ENCODE results near the gene MCC.

The MCC gene

GRCh38 chr5:113002423-113002822 lies 485.8 kb downstream of the MCC start:
- Histone ChIP-seq H3K4me1 (ENCODE audit: control insufficient read depth, insufficient read depth, low read length) (0 out of 2 replicates have a peak, but pooled peaks cover 7% of the 10 kb centered on the region), H3K4me3 (ENCODE audit: low read depth, low read length) (no peak overlapping the region), H3K9me3 (ENCODE audit: control insufficient read depth, insufficient read depth, low read depth, low read length) (no peaks in the 10 kb centered on the region), H3K9ac (ENCODE audit: low read length) (no peak overlapping the region), H3K27ac (ENCODE audit: low read depth, low read length) (no peak overlapping the region), H3K27me3 (ENCODE audit: control insufficient read depth, insufficient read depth, low read length) (no peaks in the 10 kb centered on the region), H3K36me3 (ENCODE audit: control insufficient read depth, insufficient read depth, low read length) (peaks cover 71% of the 10 kb centered on the region)

- H3K4me3 ChIP-seq (ENCODE audit: low read depth, low read length) = no peak overlapping the region
- H3K27ac ChIP-seq (ENCODE audit: low read depth, low read length) = no peak overlapping the region
- peaks cover 11% of the 10 kb centered on the region; the same call in 1 of the 2 replicates for H3K4me1 ChIP-seq (ENCODE audit: control insufficient read depth, insufficient read depth, low read length)
- H3K36me3 ChIP-seq (ENCODE audit: control insufficient read depth, insufficient read depth, low read length) = peaks cover 66% of the 10 kb centered on the region
- H3K9me3 ChIP-seq (ENCODE audit: control insufficient read depth, insufficient read depth, low read depth, low read length) = no peaks in the 10 kb centered on the region
- no peak overlapping the region for H3K9ac ChIP-seq (ENCODE audit: low read length)
- no peaks in the 10 kb centered on the region for H3K27me3 ChIP-seq (ENCODE audit: control insufficient read depth, insufficient read depth, low read length)
Measured at GRCh38 chr5:113000466-113000865, 487.8 kb downstream of the MCC start.

GRCh38 chr5:112998296-112998695 lies 490.0 kb downstream of the MCC start:
- Histone ChIP-seq H3K36me3 (ENCODE audit: control insufficient read depth, insufficient read depth, low read length) (peaks cover 57% of the 10 kb centered on the region), H3K4me3 (ENCODE audit: low read depth, low read length) (no peak overlapping the region), H3K27ac (ENCODE audit: low read depth, low read length) (no peak overlapping the region), H3K4me1 (ENCODE audit: control insufficient read depth, insufficient read depth, low read length) (peaks cover 11% of the 10 kb centered on the region; the same call in 1 of the 2 replicates), H3K9ac (ENCODE audit: low read length) (no peak overlapping the region), H3K27me3 (ENCODE audit: control insufficient read depth, insufficient read depth, low read length) (no peaks in the 10 kb centered on the region), H3K9me3 (ENCODE audit: control insufficient read depth, insufficient read depth, low read depth, low read length) (no peaks in the 10 kb centered on the region)

GRCh38 chr5:112996830-112997374 lies 491.4 kb downstream of the MCC start:
- no peak overlapping the region for H3K9ac ChIP-seq (ENCODE audit: low read length)
- no peaks in the 10 kb centered on the region for H3K27me3 ChIP-seq (ENCODE audit: control insufficient read depth, insufficient read depth, low read length)
- no peak overlapping the region for H3K4me3 ChIP-seq (ENCODE audit: low read depth, low read length)
- no peak overlapping the region for H3K27ac ChIP-seq (ENCODE audit: low read depth, low read length)
- peaks cover 11% of the 10 kb centered on the region; the same call in 1 of the 2 replicates for H3K4me1 ChIP-seq (ENCODE audit: control insufficient read depth, insufficient read depth, low read length)
- peaks cover 56% of the 10 kb centered on the region for H3K36me3 ChIP-seq (ENCODE audit: control insufficient read depth, insufficient read depth, low read length)
- no peaks in the 10 kb centered on the region for H3K9me3 ChIP-seq (ENCODE audit: control insufficient read depth, insufficient read depth, low read depth, low read length)

- peaks cover 47% of the 10 kb centered on the region for H3K36me3 ChIP-seq (ENCODE audit: control insufficient read depth, insufficient read depth, low read length)
Measured at GRCh38 chr5:112995764-112996618, 492.3 kb downstream of the MCC start.

GRCh38 chr5:112986224-112986623 lies 502.0 kb downstream of the MCC start:
- Histone ChIP-seq H3K9me3 (ENCODE audit: control insufficient read depth, insufficient read depth, low read depth, low read length) (no peaks in the 10 kb centered on the region), H3K27me3 (ENCODE audit: control insufficient read depth, insufficient read depth, low read length) (no peaks in the 10 kb centered on the region), H3K36me3 (ENCODE audit: control insufficient read depth, insufficient read depth, low read length) (peaks cover 24% of the 10 kb centered on the region)

More at GRCh38 chr5:112995764-112996618, 492.3 kb downstream of the MCC start:
- H3K4me3 ChIP-seq (ENCODE audit: low read depth, low read length) = no peak overlapping the region
- no peak overlapping the region for H3K27ac ChIP-seq (ENCODE audit: low read depth, low read length)
- no peaks in the 10 kb centered on the region for H3K27me3 ChIP-seq (ENCODE audit: control insufficient read depth, insufficient read depth, low read length)
- peaks cover 11% of the 10 kb centered on the region; the same call in 1 of the 2 replicates for H3K4me1 ChIP-seq (ENCODE audit: control insufficient read depth, insufficient read depth, low read length)
- no peaks in the 10 kb centered on the region for H3K9me3 ChIP-seq (ENCODE audit: control insufficient read depth, insufficient read depth, low read depth, low read length)
- H3K9ac ChIP-seq (ENCODE audit: low read length) = no peak overlapping the region

GRCh38 chr5:112983363-112983762 lies 504.9 kb downstream of the MCC start:
- H3K4me3 ChIP-seq (ENCODE audit: low read depth, low read length) = no peak overlapping the region
- no peak overlapping the region for H3K27ac ChIP-seq (ENCODE audit: low read depth, low read length)
- H3K9me3 ChIP-seq (ENCODE audit: control insufficient read depth, insufficient read depth, low read depth, low read length) = no peaks in the 10 kb centered on the region
- no peak overlapping the region for H3K9ac ChIP-seq (ENCODE audit: low read length)
- peaks cover 15% of the 10 kb centered on the region for H3K36me3 ChIP-seq (ENCODE audit: control insufficient read depth, insufficient read depth, low read length)
- no peaks in the 10 kb centered on the region for H3K27me3 ChIP-seq (ENCODE audit: control insufficient read depth, insufficient read depth, low read length)
- peaks cover 41% of the 10 kb centered on the region for H3K4me1 ChIP-seq (ENCODE audit: control insufficient read depth, insufficient read depth, low read length)

More at GRCh38 chr5:112986224-112986623, 502.0 kb downstream of the MCC start:
- H3K4me1 ChIP-seq (ENCODE audit: control insufficient read depth, insufficient read depth, low read length) = peaks cover 28% of the 10 kb centered on the region
- no peak overlapping the region for H3K4me3 ChIP-seq (ENCODE audit: low read depth, low read length)
- no peak overlapping the region for H3K9ac ChIP-seq (ENCODE audit: low read length)
- H3K27ac ChIP-seq (ENCODE audit: low read depth, low read length) = no peak overlapping the region

- Histone ChIP-seq H3K4me1 (ENCODE audit: control insufficient read depth, insufficient read depth, low read length) (peaks cover 50% of the 10 kb centered on the region), H3K4me3 (ENCODE audit: low read depth, low read length) (peak overlapping the region; percentile 87), H3K9me3 (ENCODE audit: control insufficient read depth, insufficient read depth, low read depth, low read length) (no peaks in the 10 kb centered on the region), H3K27ac (ENCODE audit: low read depth, low read length) (0 out of 2 replicates have a peak overlapping the region, but pooled peaks have one; percentile 15), H3K36me3 (ENCODE audit: control insufficient read depth, insufficient read depth, low read length) (peaks cover 13% of the 10 kb centered on the region), H3K27me3 (ENCODE audit: control insufficient read depth, insufficient read depth, low read length) (no peaks in the 10 kb centered on the region), H3K9ac (ENCODE audit: low read length) (no peak overlapping the region)
Measured at GRCh38 chr5:112979723-112980122, 508.5 kb downstream of the MCC start.

GRCh38 chr5:112978836-112979235 lies 509.4 kb downstream of the MCC start:
- peak overlapping the region; percentile 72; the same call in 1 of the 2 replicates for H3K27ac ChIP-seq (ENCODE audit: low read depth, low read length)
- H3K4me1 ChIP-seq (ENCODE audit: control insufficient read depth, insufficient read depth, low read length) = peaks cover 44% of the 10 kb centered on the region
- H3K9me3 ChIP-seq (ENCODE audit: control insufficient read depth, insufficient read depth, low read depth, low read length) = no peaks in the 10 kb centered on the region
- H3K9ac ChIP-seq (ENCODE audit: low read length) = no peak overlapping the region
- H3K27me3 ChIP-seq (ENCODE audit: control insufficient read depth, insufficient read depth, low read length) = no peaks in the 10 kb centered on the region
- H3K36me3 ChIP-seq (ENCODE audit: control insufficient read depth, insufficient read depth, low read length) = peaks cover 7% of the 10 kb centered on the region
- peak overlapping the region; percentile 87 for H3K4me3 ChIP-seq (ENCODE audit: low read depth, low read length)

- peak overlapping the region; percentile 57; the same call in 1 of the 2 replicates for H3K27ac ChIP-seq (ENCODE audit: low read depth, low read length)
- H3K9me3 ChIP-seq (ENCODE audit: control insufficient read depth, insufficient read depth, low read depth, low read length) = no peaks in the 10 kb centered on the region
- no peaks in the 10 kb centered on the region for H3K27me3 ChIP-seq (ENCODE audit: control insufficient read depth, insufficient read depth, low read length)
- H3K4me3 ChIP-seq (ENCODE audit: low read depth, low read length) = peak overlapping the region; percentile 87
- H3K4me1 ChIP-seq (ENCODE audit: control insufficient read depth, insufficient read depth, low read length) = peaks cover 31% of the 10 kb centered on the region
- H3K9ac ChIP-seq (ENCODE audit: low read length) = peak overlapping the region; percentile 90
- H3K36me3 ChIP-seq (ENCODE audit: control insufficient read depth, insufficient read depth, low read length) = peaks cover 6% of the 10 kb centered on the region; the same call in 1 of the 2 replicates
Measured at GRCh38 chr5:112977440-112977861, 510.8 kb downstream of the MCC start.

Measured in HUES6 (cell line).